Colon (tissue), 2 donors: ENCODE data around the gene RTN4RL1.

Source experiments
- FAIRE-seq: peaks from 2 replicates; lab custom pipeline; 2012; peaks lifted over from hg19 to GRCh38; lab: Jason Lieb, UNC
- donor health status: control.
- donor health status: control.

Gene RTN4RL1

DNA sequence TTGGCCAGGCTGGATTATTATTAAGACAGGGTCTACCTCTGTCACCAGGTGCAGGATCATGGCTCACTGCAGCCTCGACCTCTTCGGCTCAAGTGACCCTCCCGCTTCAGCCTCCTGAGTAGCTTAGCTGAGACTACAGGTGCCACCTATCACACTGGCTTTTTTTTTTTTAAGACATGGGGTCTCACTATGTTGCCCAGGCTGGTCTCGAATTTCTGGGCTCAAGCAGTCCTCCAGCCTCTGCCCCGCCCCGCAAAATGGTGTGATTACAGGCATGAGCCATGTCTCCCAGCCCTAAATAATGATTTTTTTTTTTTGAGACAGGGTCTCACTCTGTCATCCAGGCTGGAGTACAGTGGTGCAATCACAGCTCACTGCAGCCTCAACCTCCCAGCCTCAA lies 22.5 kb upstream of the RTN4RL1 start:
- no peak for FAIRE-seq

DNA sequence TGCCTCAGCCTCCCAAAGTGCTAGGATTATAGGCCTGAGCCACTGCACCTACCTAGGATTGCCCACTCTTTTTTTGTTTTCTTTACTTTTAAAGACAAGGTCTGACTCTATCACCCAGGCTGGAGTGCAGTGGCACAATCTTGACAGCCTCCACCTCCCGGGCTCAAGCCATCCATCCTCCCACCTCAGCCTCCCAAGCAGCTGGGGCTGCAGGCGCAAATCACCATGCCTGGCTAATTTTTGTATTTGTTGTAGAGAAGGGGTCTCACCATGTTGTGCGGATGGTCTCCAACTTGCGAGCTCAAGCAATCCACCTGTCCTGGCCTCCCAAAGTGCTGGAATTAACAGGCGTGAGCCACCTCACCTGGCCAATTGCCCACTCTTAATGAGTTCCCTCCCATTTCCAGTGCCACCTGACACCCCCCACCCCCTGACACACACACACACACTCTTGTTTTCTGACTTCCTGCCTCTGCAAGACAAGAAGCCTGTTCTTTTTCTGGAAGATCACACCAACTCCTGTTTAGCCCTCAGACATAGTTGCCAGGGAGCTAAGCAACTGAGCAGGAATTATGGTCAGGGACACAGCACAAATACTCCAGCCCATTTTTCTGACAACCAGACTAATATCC lies 19.2 kb upstream of the RTN4RL1 start:
- FAIRE-seq = no peak

DNA sequence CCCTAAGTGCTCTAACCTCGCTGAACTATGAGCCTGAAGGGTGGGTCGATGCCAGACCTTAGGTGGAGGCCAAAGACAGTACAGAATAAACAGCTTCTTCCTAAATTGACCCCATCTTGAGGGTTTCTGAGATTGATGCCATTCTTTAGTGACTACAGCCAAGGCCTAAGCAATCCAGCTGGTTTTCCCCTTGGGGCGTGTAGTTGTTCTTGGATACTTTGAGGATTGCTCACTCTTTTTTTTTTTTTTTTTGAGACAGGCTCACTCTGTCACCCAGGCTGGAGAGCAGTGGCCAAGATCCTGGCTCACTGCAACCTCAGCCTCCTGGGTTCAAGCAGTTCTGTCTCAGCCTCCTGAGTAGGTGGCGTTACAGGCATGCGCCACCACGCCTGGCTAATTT lies 18.7 kb upstream of the RTN4RL1 start:
- no peak for FAIRE-seq

DNA sequence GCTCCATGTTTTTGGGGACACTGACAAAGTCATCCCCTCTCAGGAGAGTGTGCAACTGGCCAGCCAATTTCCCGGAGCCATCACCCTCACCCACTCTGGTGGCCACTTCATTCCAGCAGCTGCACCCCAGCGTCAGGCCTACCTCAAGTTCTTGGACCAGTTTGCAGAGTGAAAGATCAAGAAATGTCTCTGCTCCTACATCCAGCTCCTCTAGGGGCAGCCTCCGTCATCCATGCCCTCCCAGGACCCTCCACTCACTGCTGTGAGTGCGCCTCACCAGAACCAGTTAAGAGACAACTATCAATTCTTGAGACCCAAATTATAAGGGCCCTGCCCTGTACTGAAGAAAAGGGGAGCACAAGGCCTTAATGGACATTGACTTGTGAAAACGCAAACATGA lies 17.8 kb upstream of the RTN4RL1 start:
- no peak for FAIRE-seq

DNA sequence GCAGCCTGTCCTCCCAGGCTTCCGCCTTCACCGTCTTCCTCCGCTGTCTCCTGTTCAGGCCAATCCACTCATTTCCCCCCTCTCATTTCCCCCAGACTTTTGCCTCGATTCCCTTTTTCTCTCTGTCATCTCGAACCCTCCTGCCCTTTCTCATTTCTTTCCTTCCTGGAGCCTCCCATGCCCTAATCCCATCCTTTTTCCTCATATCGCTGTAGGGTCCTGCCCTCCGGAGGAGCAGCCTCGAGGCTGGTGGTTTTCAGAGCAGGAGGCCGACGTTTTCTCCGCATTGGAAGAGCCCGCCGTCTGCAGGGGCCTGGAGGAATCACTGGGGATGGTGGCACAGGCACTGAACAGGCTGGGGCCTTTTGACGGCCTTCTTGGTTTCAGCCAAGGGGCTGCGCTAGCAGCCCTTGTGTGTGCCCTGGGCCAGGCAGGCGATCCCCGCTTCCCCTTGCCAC lies 17.3 kb upstream of the RTN4RL1 start:
- no peak for FAIRE-seq

DNA sequence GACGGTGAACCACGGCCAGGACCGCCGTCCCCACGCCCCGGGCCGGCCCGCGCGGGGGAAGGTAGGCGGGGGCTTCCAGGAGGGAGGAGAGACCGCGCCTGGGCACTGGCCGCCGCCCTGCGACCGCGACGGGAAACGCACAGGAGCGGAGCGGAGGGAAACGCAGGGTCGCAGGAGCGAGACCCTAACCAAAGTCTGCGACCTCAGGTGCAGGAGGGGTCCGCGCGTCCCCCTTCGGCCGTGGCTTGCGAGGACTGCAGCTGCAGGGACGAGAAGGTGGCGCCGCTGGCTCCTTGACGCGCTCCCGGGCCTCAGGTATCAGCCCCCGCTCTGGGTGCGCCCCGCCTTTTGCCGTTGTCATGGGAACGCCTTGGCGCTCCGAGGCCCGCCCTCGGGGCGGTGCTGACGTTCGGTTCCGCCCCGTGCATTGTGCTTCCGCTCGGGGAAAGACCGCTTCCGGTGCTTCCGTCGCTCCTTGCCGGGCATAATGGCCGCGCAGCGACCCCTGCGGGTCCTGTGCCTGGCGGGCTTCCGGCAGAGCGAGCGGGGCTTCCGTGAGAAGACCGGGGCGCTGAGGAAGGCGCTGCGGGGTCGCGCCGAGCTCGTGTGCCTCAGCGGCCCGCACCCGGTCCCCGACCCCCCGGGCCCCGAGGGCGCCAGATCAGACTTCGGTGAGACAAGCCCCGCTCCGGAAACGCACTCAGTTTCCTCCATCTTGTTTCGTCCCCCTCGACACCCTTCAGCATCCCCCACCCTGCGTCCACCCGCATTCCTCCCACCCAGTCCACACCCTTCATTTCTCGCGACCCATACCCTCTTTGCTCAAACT lies 16.6 kb upstream of the RTN4RL1 start, which contains the start of gene OVCA2:
OVCA2 (plus strand) TSS at position 462 of the 829 bp plus-strand sequence; CDS start at position 488, 26 bp downstream.
- FAIRE-seq = no peak

DNA sequence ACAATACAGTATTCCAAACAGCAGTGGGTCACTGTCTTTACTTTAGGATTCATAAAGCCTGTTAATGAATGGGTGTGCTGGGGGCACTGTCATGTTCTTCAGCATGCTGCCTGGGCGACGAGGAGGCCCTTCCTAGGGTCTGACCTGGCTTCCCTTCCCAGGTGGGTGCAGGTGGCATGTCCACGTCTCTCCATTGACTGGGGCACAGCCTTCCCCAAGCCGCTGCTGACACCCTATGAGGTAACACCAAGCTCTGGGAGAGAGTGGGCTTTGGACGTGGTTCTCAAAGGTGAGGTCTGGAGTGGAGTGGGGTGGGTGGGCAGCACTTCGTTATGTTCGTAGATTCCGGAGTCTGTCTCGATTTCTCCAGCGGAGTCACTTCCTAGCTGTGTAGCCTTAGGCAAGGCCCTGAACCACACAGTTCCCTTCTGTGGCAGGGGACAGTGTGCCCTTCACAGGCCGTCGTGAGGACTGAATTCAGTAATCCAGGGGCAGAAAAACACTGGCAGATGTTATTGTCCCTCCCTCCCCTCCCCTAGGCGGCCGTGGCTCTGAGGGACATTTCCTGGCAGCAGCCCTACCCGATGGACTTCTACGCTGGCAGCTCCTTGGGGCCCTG lies 15.9 kb upstream of the RTN4RL1 start:
- FAIRE-seq = no peak

DNA sequence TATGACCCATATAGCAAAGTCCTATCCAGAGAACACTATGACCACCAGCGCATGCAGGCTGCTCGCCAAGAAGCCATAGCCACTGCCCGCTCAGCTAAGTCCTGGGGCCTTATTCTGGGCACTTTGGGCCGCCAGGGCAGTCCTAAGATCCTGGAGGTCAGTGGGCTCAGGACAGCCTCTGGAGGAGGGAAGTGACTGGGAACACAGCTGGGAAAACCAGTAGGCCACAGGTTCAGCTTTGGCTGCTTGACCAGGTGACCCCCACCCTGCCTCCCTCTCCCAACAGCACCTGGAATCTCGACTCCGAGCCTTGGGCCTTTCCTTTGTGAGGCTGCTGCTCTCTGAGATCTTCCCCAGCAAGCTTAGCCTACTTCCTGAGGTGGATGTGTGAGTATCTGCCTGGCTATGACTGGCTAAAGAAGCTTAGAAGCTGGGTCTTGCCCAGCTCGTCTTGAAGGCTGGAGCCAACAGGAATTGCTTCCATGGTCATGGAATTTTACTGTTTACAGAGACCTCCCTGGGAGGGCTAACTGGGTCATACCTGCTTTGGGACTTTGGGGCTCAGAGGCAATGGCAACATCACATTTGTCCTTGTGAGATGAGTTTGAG lies 15.2 kb upstream of the RTN4RL1 start:
- no peak for FAIRE-seq

DNA sequence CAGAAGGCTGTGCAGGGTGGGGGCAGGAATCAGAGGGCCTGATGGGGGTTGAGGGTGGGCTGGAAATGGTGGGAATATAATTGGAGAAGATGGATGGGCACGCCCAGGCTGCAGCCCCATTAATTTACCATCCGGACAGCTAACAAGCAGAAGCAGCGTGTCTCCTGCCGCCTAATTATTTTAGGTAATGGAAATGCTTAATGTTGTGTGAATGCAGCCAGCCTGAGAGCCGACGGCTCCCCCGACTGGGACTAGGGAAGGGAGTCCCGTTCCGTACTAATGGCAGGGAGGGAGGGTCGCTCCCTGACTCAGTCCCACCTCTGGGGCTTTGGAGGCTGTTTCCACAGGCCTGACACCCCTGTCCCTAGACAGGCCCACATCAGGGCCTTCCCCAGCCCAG lies 12.0 kb upstream of the RTN4RL1 start:
- no peak for FAIRE-seq

DNA sequence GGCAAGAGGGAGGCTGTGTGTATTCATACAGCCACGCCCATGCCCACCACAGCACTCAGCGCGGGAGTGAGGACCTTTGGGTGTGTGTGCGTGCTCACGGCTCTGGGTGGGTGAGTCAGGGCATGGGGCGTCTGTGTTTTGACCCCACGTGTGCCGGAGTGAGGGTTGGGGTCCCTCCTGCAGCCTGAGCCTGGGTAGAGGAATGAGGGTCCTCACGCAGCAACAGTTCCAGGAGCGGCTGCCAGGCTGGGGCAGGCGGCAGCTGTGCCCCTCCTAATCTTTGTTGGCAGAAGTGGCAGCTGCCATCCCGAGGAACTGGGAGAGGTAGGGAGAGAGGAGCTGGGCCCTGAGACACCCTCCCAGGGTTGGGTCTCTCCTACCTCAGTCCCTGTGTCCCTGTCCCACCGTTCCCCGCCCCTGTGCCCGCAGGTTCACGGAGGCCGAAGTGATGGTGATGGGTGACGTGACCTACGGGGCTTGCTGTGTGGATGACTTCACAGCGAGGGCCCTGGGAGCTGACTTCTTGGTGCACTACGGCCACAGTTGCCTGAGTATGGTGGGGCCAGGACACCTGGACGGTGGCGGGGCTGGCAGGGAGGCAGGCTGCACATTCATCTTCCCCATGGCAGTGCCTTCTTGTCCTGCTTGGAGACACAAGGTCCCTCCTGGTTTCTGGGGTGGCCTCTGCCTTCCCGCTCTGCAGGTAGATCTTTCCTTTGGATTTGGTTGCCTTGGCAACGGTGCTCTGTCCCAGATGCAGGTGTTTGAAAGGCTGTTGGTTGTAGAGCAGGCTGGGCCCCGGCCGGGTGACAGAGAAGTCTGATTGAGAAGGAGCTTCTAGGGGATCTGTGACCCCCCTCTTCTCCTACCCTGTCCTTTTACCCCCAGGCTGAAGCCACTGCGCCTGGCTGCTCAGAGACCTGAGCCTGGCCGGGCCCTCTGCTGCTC lies 10.7 kb upstream of the RTN4RL1 start:
- FAIRE-seq = no peak

DNA sequence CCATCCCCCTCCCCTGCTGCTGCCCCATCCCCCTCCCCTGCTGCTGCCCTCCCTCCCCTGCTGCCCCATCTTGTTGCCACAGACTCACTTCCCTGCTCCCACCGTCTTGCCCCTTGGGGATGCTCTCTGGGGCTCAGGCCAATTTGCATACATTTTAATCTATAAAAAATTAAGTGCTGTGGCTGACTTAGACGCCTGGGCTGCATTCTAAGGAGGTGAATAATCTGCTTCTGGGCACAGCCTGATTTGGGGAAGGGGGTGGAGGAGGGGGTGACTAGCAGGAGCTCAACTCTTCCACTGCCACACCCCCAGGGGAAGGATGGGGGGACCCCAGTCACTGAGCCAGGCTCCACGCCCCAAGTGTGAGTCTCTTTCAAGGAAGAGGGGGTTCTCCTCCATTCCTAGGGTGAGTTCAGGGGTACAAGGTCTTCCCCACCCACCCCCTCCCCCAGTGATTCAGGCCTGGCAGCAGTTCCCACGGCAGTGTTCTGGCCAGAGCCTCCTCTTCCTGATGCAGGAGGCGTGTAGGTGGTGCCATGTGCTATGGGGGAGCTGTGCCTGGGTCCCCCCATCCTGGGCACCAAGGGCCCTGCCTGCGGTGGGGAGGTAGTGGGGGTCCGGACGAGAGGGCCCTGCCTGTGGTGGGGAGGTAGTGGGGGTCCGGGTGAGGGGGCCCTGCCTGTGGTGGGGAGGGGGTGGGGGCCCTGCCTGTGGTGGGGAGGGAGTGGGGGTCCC lies 9.8 kb upstream of the RTN4RL1 start:
- FAIRE-seq = no peak

DNA sequence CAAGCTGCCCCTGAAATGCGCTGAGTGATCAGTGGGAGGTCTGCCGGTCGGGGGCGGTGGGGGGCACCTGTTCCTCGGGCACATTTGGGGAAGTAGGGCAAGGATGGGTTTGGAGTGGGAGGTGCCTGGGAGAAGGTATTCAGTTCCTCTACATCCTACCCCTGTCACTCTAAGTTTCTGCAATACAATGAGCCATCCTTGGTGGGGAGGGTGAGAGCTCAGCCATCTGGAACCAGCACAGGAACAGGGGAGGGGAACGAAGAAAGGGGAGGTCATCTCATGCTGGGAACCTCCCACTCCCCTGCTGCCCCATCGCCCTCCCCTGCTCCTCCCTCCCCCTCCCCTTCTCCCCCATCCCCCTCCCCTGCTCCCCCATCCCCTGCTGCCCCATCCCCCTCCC lies 9.0 kb upstream of the RTN4RL1 start:
- FAIRE-seq = no peak

DNA sequence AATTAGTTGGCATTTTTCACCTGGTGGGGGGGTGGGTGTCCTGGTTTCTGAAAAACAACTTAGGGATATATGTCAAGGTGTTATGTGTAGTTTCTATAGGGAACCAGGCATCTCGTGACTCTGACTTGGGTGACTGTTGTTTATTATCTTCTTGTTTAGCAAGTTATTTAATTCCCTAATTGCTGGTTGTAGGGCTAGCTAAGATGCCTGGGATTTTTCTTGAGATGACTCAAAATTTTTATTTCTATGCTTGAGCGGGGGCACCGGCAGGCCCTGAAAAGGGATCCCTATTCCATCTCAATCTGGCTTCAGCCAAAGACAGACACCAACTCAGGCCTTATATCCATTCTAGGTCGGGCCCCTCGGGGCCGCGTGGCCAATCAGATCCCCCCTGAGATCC lies 8.0 kb upstream of the RTN4RL1 start:
- FAIRE-seq = no peak

DNA sequence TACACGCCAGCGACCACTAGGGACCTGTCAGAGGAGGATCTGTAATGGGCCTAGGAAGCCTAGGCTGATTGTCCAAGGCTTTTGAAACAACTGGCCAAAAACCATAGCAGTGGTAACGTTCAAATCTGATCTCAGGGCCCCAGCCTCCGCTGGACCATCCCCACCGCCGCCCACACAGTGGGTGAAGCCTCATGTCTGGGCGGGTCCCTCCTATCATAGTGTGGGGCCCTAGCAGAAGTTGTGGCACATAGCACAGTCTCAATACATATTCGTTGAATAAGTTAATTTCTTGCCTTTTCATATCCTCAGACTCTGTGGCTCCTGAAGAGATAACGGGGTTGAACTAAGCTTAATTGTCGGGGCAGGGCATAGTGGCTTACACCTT lies 5.6 kb upstream of the RTN4RL1 start:
- FAIRE-seq = no peak

DNA sequence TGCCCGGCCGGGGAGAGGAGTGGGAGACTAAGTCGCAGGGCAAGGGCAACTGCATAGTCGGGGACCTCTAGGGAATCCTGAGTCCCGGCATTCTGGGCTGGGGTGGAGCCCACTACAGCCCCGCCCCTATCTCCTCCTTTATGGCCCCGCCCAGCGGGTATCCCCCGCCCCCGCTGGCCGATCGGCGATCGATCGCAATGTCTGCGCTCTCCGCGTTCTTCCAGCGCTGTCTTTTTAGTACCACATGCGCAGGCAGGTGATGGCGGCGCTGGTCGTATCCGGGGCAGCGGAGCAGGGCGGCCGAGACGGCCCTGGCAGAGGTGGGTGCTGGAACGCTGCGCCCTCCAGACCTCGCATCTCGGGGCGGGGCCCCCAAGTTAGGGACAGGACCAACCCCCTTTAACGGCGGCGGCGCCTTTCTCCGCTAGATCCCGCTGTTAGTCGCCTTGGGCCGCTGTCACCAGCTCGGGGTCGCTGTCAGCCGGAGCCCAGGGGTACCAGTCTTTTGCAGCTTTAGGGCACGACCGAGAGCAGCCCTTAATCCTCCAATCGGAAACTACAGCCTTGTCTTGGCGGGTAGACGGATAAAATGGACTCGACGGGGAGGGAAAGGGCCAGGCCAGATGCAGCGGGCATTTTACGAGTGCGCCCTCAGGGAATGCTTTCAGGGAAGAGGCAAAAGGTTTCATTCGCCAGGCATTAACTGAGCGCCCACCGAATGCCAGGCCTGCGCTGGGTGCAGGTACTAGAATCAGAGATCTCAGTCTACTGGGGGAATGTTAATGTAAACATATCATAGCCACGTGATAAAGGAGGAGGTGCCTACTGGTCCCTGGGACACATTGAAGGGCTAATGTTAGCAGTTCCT lies 5.0 kb upstream of the RTN4RL1 start, which contains the start of gene DPH1:
DPH1 (plus strand) TSS at position 243 of the 868 bp plus-strand sequence; CDS start at position 260, 17 bp downstream.
- no peak for FAIRE-seq

DNA sequence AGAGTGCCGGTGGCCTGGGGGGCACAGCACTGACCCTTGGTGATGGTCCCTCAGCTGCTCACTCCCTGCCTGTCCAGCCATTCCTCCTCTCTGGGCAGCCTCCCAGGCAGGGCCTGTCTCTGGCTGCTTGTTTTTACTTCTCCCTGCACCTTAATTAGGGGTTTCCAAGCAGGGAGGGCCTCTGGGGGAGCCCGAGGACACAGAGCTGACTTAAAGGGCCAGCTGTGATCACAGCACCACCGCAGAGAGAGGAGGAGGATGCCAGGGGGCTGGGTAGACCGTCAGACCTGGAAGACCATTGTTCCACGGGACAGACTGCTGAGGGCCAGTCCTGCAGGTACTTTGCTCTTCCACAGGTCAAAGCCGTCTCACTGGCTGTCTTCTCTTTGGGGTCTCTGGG lies 3.6 kb upstream of the RTN4RL1 start:
- FAIRE-seq = no peak

DNA sequence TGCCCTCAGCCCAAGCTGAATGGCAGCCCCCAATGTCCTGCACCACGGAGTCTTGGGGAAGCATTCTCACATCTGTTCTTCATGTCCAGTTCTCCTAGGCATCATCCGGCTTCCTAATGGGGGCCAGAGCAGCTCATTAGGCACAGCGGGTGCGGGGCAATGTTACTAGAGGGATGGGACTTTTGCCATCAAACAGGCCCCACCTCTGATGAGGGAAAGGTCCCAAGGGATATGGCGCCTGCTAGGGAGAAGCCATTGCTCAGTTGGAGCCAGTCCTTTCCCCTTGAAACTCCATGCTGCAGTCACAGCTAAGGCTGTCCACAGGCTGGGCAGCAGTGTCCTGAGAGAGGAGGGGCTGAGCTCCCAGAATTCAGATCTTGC lies 3.1 kb upstream of the RTN4RL1 start:
- no peak for FAIRE-seq

DNA sequence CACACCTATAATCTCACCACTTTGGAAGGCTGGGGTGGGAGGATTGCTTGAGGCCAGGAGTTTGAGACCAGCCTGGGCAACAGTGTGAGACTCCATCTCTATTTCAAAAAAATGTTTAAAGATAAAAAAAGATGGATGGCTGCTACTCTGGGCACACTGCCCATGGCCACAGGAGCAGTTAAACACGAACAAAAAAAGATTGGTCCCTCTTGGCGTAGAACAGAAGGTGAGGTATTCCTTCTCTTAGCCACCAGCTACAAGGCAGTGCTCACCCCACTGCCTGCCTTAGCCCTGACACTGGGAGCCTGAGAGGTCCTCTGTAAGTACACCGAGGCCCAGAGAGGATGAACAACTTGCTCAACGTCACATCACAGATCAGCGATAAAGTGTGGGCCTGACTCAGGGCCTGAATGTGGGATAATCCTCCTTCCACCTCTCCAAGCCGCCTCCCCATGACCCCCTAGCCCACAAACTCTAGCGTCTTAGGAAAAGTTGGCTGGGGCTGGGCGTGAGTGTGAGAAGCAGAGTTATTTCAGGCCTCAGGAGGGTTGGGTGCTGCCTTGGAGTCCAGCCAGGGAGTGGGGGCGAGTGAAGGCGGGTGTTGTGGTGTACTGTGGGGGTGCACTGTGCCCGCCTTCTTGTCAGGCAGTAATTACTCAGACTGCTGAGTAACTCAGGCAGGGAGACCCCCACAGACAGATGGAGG lies 2.5 kb upstream of the RTN4RL1 start:
- FAIRE-seq = no peak

DNA sequence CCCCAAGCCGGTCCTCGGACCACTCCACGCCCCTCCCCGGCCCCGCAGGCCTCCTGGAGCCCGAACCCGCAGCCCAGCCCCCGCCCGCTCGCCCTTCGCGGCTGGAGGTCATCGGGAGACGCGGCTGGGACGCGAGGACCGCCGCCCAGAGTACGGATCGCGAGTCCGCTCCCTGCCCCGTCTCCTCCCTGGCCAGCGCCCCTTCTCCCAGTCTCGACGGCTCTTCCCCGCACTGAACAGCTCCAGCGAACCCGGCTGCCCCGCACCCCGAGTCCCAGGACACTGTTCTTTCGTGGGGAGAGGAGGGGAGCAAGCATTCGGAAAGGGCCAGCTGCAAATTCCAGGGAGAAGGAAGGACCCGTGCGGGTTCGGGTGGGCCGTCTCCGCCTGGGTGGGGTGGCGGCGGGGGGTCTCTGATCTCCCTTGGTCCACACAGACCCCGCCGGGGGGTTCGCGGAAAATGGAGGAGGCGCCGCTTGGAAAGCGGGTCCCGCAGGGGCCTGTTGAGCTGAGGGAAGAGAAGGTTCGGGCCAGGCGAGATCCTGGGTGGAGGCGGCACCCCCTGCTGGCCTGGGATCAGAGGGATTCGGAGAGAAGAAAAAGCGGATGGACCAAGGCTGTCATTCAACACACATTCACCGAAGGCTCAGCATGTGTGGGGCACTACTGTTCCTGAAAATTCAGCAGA lies 632 bp upstream of the RTN4RL1 start:
- no peak for FAIRE-seq
